Endothelial cell of umbilical vein (primary cell): ENCODE results near the gene CISH. TPM values are rescaled to one million over a fixed set of nuclear protein-coding genes. Genes with fewer than 3 reads are reported as not detected.

Experiments
- BruUV-seq: library from RNA; stranded (reverse); fragments of 400-500 nt; replicated peaks from 2 replicates; lab custom pipeline; 2021; lab: Mats Ljungman, UMichigan
- CTCF ChIA-PET: fragments of 300-600, 350-600 bp; sonication (Branson Sonifier 250); formaldehyde crosslinking; loops from one replicate; lab custom pipeline; 2021; ENCODE audit warnings: antibody characterized with exemption, inconsistent platforms; lab: Charles Lee
- POLR2A ChIA-PET: fragments of 300-600, 350-600 bp; sonication (Branson Sonifier 250); formaldehyde crosslinking; loops from one replicate; lab custom pipeline; 2021; ENCODE audit warnings: antibody characterized with exemption, inconsistent platforms; lab: Charles Lee
- DNase-seq: peaks from one replicate; pipeline ENCODE4 v3.0.0-alpha.2; 2011; ENCODE audit warnings: low read depth, low spot score
- FAIRE-seq: peaks from 2 replicates; lab custom pipeline; 2011; peaks lifted over from hg19 to GRCh38; lab: Jason Lieb, UNC
- H2AFZ ChIP-seq: 2 replicates; pipeline ENCODE4 v1.6.0; 2012; ENCODE audit warnings: low read depth, low read length, control low read depth, inconsistent platforms
- H3K27ac ChIP-seq: 2 replicates; pipeline ENCODE4 v1.5.1; 2011; ENCODE audit warnings: low read depth, mild to moderate bottlenecking, control low read depth, low read length, moderate library complexity; ENCODE audit not compliant: insufficient read depth
- H3K27me3 ChIP-seq, 2 experiments: 2 replicates each; pipeline versions ENCODE4 v1.6.0 to v1.6.1; 2011; ENCODE audit warnings: low read length in 2 of 2, mixed read lengths in 1 of 2; ENCODE audit not compliant: control insufficient read depth in 2 of 2, insufficient read depth in 2 of 2
- H3K36me3 ChIP-seq, 2 experiments: 2 replicates in 1 of 2; 3 replicates in 1 of 2; pipeline ENCODE4 v1.5.1; 2011; ENCODE audit warnings: low read length in 2 of 2, mild to moderate bottlenecking in 1 of 2, moderate library complexity in 1 of 2; ENCODE audit not compliant: control insufficient read depth in 2 of 2, insufficient read depth in 2 of 2; ENCODE audit errors: extremely low read depth in 1 of 2
- H3K4me1 ChIP-seq: 3 replicates; pipeline ENCODE4 v1.5.1; 2011; ENCODE audit warnings: mild to moderate bottlenecking, low read length; ENCODE audit not compliant: control insufficient read depth, insufficient read depth; ENCODE audit errors: extremely low read depth
- H3K4me2 ChIP-seq: 2 replicates; pipeline ENCODE4 v1.6.1; 2011; ENCODE audit warnings: low read length, control low read depth, mixed read lengths; ENCODE audit not compliant: insufficient read depth
- H3K4me3 ChIP-seq, 3 experiments: fragments of 200-600 bp in 1 of 3; sonication (generic), shearing (Covaris generic) in 1 of 3; replicated peaks in 1 of 3; 2 replicates each; pipeline ENCODE4 v1.5.1; 2011 to 2016; ENCODE audit warnings: control low read depth in 3 of 3, low read length in 3 of 3, mild to moderate bottlenecking in 2 of 3, inconsistent platforms in 1 of 3, low read depth in 1 of 3, moderate library complexity in 1 of 3; ENCODE audit not compliant: insufficient read depth in 1 of 3
- H3K79me2 ChIP-seq: 2 replicates; pipeline ENCODE4 v1.6.0; 2012; ENCODE audit warnings: low read length, inconsistent platforms; ENCODE audit not compliant: control insufficient read depth, insufficient read depth
- H3K9ac ChIP-seq: replicated peaks from 2 replicates; pipeline ENCODE3; 2011; ENCODE audit warnings: low read length, control low read depth; ENCODE audit not compliant: insufficient read depth; ENCODE audit errors: extremely low read depth
- H3K9me1 ChIP-seq: replicated peaks from 3 replicates; pipeline ENCODE4 v1.6.0; 2011; ENCODE audit warnings: mild to moderate bottlenecking, low read length; ENCODE audit not compliant: control insufficient read depth, insufficient read depth; ENCODE audit errors: extremely low read depth
- H3K9me3 ChIP-seq: replicated peaks from 2 replicates; pipeline ENCODE4 v1.5.1; 2012; ENCODE audit warnings: low read length, inconsistent platforms; ENCODE audit not compliant: control insufficient read depth, insufficient read depth
- H4K20me1 ChIP-seq: replicated peaks from 2 replicates; pipeline ENCODE3; 2011; ENCODE audit warnings: mild to moderate bottlenecking, low read length; ENCODE audit not compliant: control insufficient read depth, insufficient read depth; ENCODE audit errors: extremely low read depth
- EZH2 ChIP-seq: IDR thresholded peaks from 2 replicates; pipeline ENCODE4 v1.6.1; 2012; ENCODE audit warnings: borderline replicate concordance, low read depth, mild to moderate bottlenecking, moderate library complexity, low read length, inconsistent platforms; ENCODE audit not compliant: severe bottlenecking
- GATA2 ChIP-seq: IDR thresholded peaks from 2 replicates; pipeline ENCODE4 v1.7.0; 2011; ENCODE audit warnings: low read depth, mild to moderate bottlenecking, moderate library complexity, mixed read lengths, low read length; ENCODE audit not compliant: insufficient read length, insufficient read depth
- dilution Hi-C: fragments of 300-500 bp; cut with MboI; formaldehyde crosslinking; loops from one replicate; pipeline ENCODE4 v1.15.0; 2019; ENCODE audit warnings: low sequenced_read_pairs; ENCODE audit not compliant: extremely low pct_ligation_motif_present
- intact Hi-C: fragments of 100-400 bp; cut with micrococcal nuclease; formaldehyde crosslinking; loops from one replicate; pipeline ENCODE4 v1.10.0; 2022
- polyA plus RNA-seq, 4 experiments: library from polyadenylated mRNA; depleted of rRNA in 3 of 4; stranded (reverse) in 3 of 4; unstranded in 1 of 4; fragments of >200 nt; gene quantifications; 2 replicates each; pipeline versions ENCODE4 v1.2.1 to v1.2.3, GENCODE V29; 2011 to 2012; ENCODE audit warnings: missing spikeins in 1 of 4
- total RNA-seq: library from RNA; stranded (reverse); gene quantifications from 2 replicates; pipeline ENCODE4 v1.2.3, GENCODE V29; 2021
- TF ChIP-seq, protein P1 (sequence below): IDR thresholded peaks from 2 replicates; pipeline ENCODE4 v1.6.1; 2011; ENCODE audit not compliant: insufficient read depth, insufficient read length
- TF ChIP-seq, protein P2 (sequence below), 2 donors: IDR thresholded peaks; 1 replicate in 1 of 2; 2 replicates in 1 of 2; pipeline ENCODE4 v1.5.1; 2011; ENCODE audit warnings: low read length in 2 of 2, mild to moderate bottlenecking in 2 of 2, moderate library complexity in 2 of 2, control low read depth in 1 of 2, inconsistent platforms in 1 of 2, low read depth in 1 of 2; ENCODE audit not compliant: insufficient read depth in 1 of 2; ENCODE audit errors: extremely low read depth in 1 of 2

The CISH gene
- total and polyA plus RNA-seq, 2 donors (not counting 3 experiments of a cell fraction or from before 2014, with no cell fraction given), result 2.2 to 4.1 TPM

DNA sequence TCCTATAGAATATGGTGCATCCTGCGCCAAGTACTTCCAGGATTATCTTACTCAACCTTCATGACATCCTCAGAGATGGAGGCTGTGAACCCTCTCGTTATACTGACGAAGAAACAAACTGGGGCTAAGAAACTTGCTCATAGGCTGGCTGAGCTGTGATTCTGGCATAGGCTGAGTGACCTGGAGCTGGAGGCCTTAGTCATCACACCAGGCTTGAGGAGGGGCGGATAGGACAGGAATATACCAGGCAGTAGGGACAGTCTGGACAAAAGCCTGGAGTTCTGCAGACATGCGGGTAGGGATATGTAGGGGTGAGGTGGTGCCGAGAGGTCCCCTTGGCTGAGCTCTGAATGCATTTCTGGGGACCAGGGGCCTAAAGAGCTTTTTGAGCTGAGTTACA is 24.2 kb downstream of the CISH start:
- intact Hi-C loops, result no loop called here
- H3K27me3 ChIP-seq, result no peaks in the 10 kb centered on the region
- no TSS peak for BruUV-seq
- H4K20me1 ChIP-seq, result no peaks in the 10 kb centered on the region
- FAIRE-seq (no peak), DNase-seq (no peak)
- TF ChIP-seq GATA2 (no peak), EZH2 (no peak)
- TF ChIP-seq, protein P1, sequence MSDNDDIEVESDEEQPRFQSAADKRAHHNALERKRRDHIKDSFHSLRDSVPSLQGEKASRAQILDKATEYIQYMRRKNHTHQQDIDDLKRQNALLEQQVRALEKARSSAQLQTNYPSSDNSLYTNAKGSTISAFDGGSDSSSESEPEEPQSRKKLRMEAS, result no peak
- TF ChIP-seq, protein P2, sequence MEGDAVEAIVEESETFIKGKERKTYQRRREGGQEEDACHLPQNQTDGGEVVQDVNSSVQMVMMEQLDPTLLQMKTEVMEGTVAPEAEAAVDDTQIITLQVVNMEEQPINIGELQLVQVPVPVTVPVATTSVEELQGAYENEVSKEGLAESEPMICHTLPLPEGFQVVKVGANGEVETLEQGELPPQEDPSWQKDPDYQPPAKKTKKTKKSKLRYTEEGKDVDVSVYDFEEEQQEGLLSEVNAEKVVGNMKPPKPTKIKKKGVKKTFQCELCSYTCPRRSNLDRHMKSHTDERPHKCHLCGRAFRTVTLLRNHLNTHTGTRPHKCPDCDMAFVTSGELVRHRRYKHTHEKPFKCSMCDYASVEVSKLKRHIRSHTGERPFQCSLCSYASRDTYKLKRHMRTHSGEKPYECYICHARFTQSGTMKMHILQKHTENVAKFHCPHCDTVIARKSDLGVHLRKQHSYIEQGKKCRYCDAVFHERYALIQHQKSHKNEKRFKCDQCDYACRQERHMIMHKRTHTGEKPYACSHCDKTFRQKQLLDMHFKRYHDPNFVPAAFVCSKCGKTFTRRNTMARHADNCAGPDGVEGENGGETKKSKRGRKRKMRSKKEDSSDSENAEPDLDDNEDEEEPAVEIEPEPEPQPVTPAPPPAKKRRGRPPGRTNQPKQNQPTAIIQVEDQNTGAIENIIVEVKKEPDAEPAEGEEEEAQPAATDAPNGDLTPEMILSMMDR (IDR thresholded peaks at IDR 0.05; ENCODE audit: extremely low read depth in 1 of 2, insufficient read depth in 1 of 2, low read depth in 1 of 2, low read length in 2 of 2), result no peak
- ChIA-PET CTCF (interaction anchor here (2.1 kb wide), 1 partner anchor 15 kb away, joined by 12 read pairs; no protein-coding TSS in a partner anchor), POLR2A (no interaction called here)
- no peak overlapping the region for H3K9ac ChIP-seq
- no peaks in the 10 kb centered on the region for H3K4me1 ChIP-seq
- H3K9me1 ChIP-seq, result no peaks in the 10 kb centered on the region
- no peaks in the 10 kb centered on the region for H3K79me2 ChIP-seq
- no peak overlapping the region for H2AFZ ChIP-seq
- no peaks in the 10 kb centered on the region for H3K36me3 ChIP-seq
- H3K9me3 ChIP-seq, result no peaks in the 10 kb centered on the region
- no peak overlapping the region for H3K27ac ChIP-seq
- dilution Hi-C loops, result no loop called here
- no peak overlapping the region for H3K4me3 ChIP-seq
- H3K4me2 ChIP-seq, result no peak overlapping the region

DNA sequence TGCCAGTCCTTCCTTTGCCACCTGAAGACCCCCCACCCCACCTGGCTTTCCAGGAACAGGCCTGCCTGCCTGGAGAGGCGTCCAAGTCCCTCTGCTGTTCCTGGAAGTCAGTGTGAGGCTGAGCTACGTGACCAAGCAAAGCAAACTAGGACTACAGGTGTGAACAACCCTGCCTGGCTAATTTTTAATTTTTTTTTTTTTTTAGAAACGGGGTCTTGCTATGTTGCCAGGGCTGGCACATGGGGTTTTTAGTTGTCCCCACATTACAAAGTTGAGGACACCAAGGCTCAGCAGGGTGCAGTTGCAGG is 24.9 kb downstream of the CISH start:
- FAIRE-seq (no peak), DNase-seq (no peak)
- no peaks in the 10 kb centered on the region for H3K4me1 ChIP-seq
- H3K4me3 ChIP-seq, result no peak overlapping the region
- TF ChIP-seq, protein P1, result no peak
- TF ChIP-seq GATA2, result no peak
- dilution Hi-C loops (no loop called here), intact Hi-C loops (no loop called here)
- CTCF ChIA-PET, result interaction anchor here (2.1 kb wide), 1 partner anchor 14 kb away, joined by 12 read pairs; no protein-coding TSS in a partner anchor
- no peak overlapping the region for H3K27ac ChIP-seq
- no TSS peak for BruUV-seq
- no peaks in the 10 kb centered on the region for H3K79me2 ChIP-seq
- POLR2A ChIA-PET, result no interaction called here
- H3K36me3 ChIP-seq, result no peaks in the 10 kb centered on the region
- H4K20me1 ChIP-seq, result no peaks in the 10 kb centered on the region
- no peaks in the 10 kb centered on the region for H3K9me3 ChIP-seq
- H3K4me2 ChIP-seq, result no peak overlapping the region
- no peak overlapping the region for H2AFZ ChIP-seq
- H3K9ac ChIP-seq, result no peak overlapping the region
- H3K9me1 ChIP-seq, result no peaks in the 10 kb centered on the region
- no peaks in the 10 kb centered on the region for H3K27me3 ChIP-seq
